Heart left ventricle (tissue), 16 donors: ENCODE measurements around the gene TRPC3. TPM values are rescaled to one million over a fixed set of nuclear protein-coding genes. Genes with fewer than 3 reads are reported as not detected.

Experiments used
- ATAC-seq, 4 donors: fragments of 200-7000 bp; cut with Tn5 transposase; one replicate each; pipeline ENCODE4 v1.9.1; 2020 to 2022; ENCODE audit warnings: moderate library complexity in 4 of 4, mild to moderate bottlenecking in 3 of 4, moderate number of reproducible peaks in 1 of 4
- DNase-seq, 5 donors: peaks; one replicate each; pipeline ENCODE4 v3.0.0-alpha.2; 2020
- H3K27ac ChIP-seq, 12 donors: fragments of 200-600 bp; sonication (generic) in 4 of 12; one replicate each; pipeline versions ENCODE4 v1.5.0 to v1.8.0; 2016 to 2022; ENCODE audit warnings: mild to moderate bottlenecking in 2 of 12
- H3K27me3 ChIP-seq, 9 donors: fragments of 200-600 bp; sonication (generic) in 2 of 9; one replicate each; pipeline versions ENCODE4 v1.5.1 to v1.8.0; 2016 to 2022; ENCODE audit warnings: mild to moderate bottlenecking in 3 of 9
- H3K36me3 ChIP-seq, 9 donors: fragments of 200-600 bp; sonication (generic) in 2 of 9; one replicate each; pipeline versions ENCODE4 v1.5.0 to v1.8.0; 2018 to 2022; ENCODE audit warnings: mild to moderate bottlenecking in 2 of 9
- H3K4me1 ChIP-seq, 12 donors: fragments of 200-600 bp; sonication (generic) in 4 of 12; one replicate each; pipeline versions ENCODE4 v1.5.0 to v1.8.0; 2016 to 2022; ENCODE audit warnings: mild to moderate bottlenecking in 3 of 12
- H3K4me3 ChIP-seq, 12 donors: fragments of 200-600 bp; sonication (generic) in 4 of 12; one replicate each; pipeline versions ENCODE4 v1.5.0 to v1.8.0; 2017 to 2022; ENCODE audit warnings: mild to moderate bottlenecking in 9 of 12, moderate library complexity in 4 of 12
- H3K9me3 ChIP-seq, 12 donors: fragments of 200-600 bp; sonication (generic) in 4 of 12; one replicate each; pipeline versions ENCODE4 v1.5.0 to v1.8.0; 2016 to 2022; ENCODE audit warnings: mild to moderate bottlenecking in 1 of 12
- POLR2A ChIP-seq, 2 donors: fragments of 450-650 bp; IDR thresholded peaks; one replicate each; pipeline ENCODE4 v1.6.1; 2017; ENCODE audit warnings: antibody characterized with exemption in 2 of 2, mild to moderate bottlenecking in 2 of 2, moderate library complexity in 2 of 2
- WGBS, 4 donors: extraction: QIAGEN DNeasy Blood & Tissue Kit in 2 of 4; methylation state at CpG; one replicate each; pipeline versions ENCODE4 v1.1.5 to v1.1.7; 2013 to 2018; 5-methylcytosine and 5-hydroxymethylcytosine counted together
- intact Hi-C, 10 donors: fragments of 100-400 bp; cut with DNase I; formaldehyde crosslinking; loops; one replicate each; pipeline versions ENCODE4 v1.11.1 to v1.14.2; 2022
- polyA plus RNA-seq, 2 donors: library from polyadenylated mRNA; stranded (reverse); fragments of 200-250 nt; gene quantifications; one replicate each; pipeline ENCODE4 v1.2.3, GENCODE V29; 2013
- total RNA-seq, 9 donors: library from RNA; depleted of rRNA in 2 of 9; stranded (reverse); fragments of >200 nt in 2 of 9; fragmentation: NEBNext Ultra II Directional in 3 of 9; extraction: Animal tissue kit (Norgen Biotek cat#: 25700) in 3 of 9; gene quantifications; one replicate each; pipeline versions ENCODE4 v1.1.0 to v1.2.4, GENCODE V29; 2016 to 2023
- TF ChIP-seq, protein P1 (sequence below), 12 donors: fragments of 200-600 bp; sonication (generic) in 4 of 12; IDR thresholded peaks; one replicate each; pipeline versions ENCODE4 v1.5.0 to v1.8.0; 2018 to 2022; ENCODE audit warnings: antibody characterized with exemption in 12 of 12, mild to moderate bottlenecking in 5 of 12
- donor health status: ischemic (EF 13 %, LVEDD 7.1; RV severe dilation, severe dysfunction).
- donor health status: healthy with polysubstance abuse.
- donor health status: DM: no; HTN: yes; CAD: no.
- donor health status: DM: no; HTN: no; CAD: no.
- donor health status: ischemic (EF 25% LVEDD 6.9; RV normal size, moderate dysfunction).
- donor health status: ischemic (EF 25% LVEDD 5.7; RV mildly dilated, moderate dysfunction).
- donor health status: healthy.
- donor health status: DM: yes; HTN: yes; CAD: no.
- donor health status: ischemic (EF 35%, LVEDD 5.7; RV mildly dilated, moderate dysfunction).
- donor health status: nonischemic (EF 11% LVEDD 7.7; RV severe dilation, severe dysfunction).
- donor health status: DM: yes; HTN: yes; CAD: no.
- donor health status: PGD.
- donor health status: ischemic (EF 29% LVEDD 5.4; RV normal size, mild dysfunction).
- donor health status: nonischemic (EF 23%, LVEDD 6.1; RV moderate dilation, normal function).

TRPC3 gene
- total and polyA plus RNA-seq, 11 donors: 0.06 to 0.29 (median 0.15) TPM; not detected in 1

DNA sequence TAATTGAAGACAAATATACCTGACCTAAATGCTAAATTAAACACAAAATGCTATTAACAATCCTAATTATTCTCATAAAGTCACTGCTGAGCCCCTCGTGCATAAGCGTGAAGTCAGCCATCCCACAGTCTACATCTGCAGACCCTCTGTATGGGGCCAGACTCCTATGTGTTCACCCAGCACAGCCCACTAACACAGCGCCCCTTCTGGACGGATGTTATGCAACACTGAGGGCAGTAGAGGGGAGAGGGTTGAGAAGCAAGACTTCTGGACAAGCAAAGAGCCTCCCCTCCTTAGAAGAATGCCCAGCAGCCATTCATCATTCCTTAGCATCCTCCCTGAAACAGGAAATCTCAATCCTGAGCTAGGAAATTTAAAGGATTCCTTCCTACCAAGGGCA lies 7.9 kb downstream of the TRPC3 start:
- no peak for DNase-seq
- ATAC-seq: no peak
- WGBS, 4 donors: 60 to 72% (median 68%) methylated on average over 4 of the region's 4 CpGs
- Histone ChIP-seq H3K27ac (no peak overlapping the region), H3K9me3 (no peaks in the 10 kb centered on the region), H3K4me1 (peaks cover 0 to 3% (median 0%) of the 10 kb centered on the region in 12 donors), H3K36me3 (no peaks in the 10 kb centered on the region), H3K4me3 (no peak overlapping the region), H3K27me3 (peaks cover 0 to 44% (median 15%) of the 10 kb centered on the region in 9 donors)
- intact Hi-C loops: loop anchor here in 1 of 10 donors (10.0 kb wide), 1 partner anchor 281 kb away; no protein-coding TSS in a partner anchor
- TF ChIP-seq, protein P1, sequence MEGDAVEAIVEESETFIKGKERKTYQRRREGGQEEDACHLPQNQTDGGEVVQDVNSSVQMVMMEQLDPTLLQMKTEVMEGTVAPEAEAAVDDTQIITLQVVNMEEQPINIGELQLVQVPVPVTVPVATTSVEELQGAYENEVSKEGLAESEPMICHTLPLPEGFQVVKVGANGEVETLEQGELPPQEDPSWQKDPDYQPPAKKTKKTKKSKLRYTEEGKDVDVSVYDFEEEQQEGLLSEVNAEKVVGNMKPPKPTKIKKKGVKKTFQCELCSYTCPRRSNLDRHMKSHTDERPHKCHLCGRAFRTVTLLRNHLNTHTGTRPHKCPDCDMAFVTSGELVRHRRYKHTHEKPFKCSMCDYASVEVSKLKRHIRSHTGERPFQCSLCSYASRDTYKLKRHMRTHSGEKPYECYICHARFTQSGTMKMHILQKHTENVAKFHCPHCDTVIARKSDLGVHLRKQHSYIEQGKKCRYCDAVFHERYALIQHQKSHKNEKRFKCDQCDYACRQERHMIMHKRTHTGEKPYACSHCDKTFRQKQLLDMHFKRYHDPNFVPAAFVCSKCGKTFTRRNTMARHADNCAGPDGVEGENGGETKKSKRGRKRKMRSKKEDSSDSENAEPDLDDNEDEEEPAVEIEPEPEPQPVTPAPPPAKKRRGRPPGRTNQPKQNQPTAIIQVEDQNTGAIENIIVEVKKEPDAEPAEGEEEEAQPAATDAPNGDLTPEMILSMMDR (IDR thresholded peaks at IDR 0.05): no peak
- TF ChIP-seq POLR2A (IDR thresholded peaks at IDR 0.05): no peak

DNA sequence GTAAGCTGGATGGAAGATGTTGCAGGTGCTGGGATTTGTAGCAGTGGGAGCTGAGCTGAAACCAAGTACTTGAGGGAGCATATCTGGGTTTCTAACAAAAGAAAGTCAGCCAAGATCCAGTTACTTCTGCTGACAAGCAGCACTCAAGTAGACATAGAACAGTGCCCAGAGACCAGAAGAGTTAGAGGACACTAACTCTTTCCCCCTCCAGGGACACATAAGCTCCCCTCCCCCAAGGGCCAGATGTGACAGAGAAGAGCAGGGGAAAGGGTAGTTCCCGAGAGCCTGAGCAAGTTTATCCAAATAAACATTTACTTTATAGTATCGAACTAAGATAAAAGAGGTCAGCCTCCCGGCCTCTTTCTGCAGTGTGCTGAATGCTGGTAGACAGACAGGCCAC lies 12.2 kb downstream of the TRPC3 start:
- 8 to 18% (median 14%) methylated on average over 3 of the region's 3 CpGs for WGBS, 4 donors

DNA sequence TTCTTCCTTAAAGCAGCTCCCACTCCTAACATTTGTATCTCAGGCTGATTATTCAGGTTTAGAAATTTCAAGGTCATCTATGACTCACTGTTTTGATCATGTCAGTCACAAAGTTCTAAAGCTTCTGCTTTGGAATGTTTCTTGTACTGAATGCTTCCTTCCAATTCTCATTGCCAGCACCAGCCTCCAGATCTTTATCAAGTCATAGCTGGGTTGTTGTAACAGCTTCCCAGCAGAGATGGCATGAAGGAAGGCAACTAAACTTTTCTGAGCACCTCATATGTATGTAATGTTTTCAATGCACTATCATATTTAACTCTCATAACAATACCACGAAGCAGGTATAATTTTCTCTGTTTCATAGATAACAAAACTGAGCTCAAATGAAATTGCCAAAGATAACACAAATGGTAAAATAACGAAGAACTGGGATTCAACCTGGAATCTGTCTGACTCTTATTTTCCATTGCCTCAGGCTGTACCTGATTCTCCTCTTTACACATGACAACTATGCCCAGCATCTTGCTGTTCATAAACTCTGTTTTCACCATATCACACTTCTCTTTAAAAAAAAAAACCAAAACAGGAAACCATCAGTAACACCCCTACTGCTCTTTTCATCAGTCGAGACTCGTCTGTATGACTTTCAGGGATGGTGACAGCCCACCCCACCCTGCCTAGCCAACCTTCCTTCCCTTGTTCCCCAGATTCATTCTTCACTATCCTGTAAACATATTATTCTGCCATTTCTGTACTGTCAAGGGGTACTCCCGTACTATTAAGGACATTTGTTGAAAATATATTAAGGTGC lies 13.4 kb downstream of the TRPC3 start:
- no peak overlapping the region for H3K27ac ChIP-seq
- WGBS, 4 donors: 47 to 65% (median 56%) methylated on average over 5 of the region's 5 CpGs
- ATAC-seq (no peak), DNase-seq (no peak)
- no peak overlapping the region for H3K4me3 ChIP-seq
- peaks cover 0 to 3% (median 0%) of the 10 kb centered on the region in 12 donors for H3K4me1 ChIP-seq
- intact Hi-C loops: no loop called here
- no peaks in the 10 kb centered on the region for H3K36me3 ChIP-seq
- no peak for TF ChIP-seq POLR2A (IDR thresholded peaks at IDR 0.05)
- TF ChIP-seq, protein P1 (IDR thresholded peaks at IDR 0.05): no peak
- no peaks in the 10 kb centered on the region for H3K9me3 ChIP-seq
- H3K27me3 ChIP-seq: peaks cover 0 to 28% (median 6%) of the 10 kb centered on the region in 9 donors

More for the DNA sequence above, 12.2 kb downstream of the TRPC3 start:
- DNase-seq (peak in 3 of 5 donors; percentile 21 to 41 (median 29)), ATAC-seq (peak in 1 of 4 donors; percentile 34)
- Histone ChIP-seq H3K4me3 (no peak overlapping the region), H3K4me1 (peaks cover 0 to 3% (median 0%) of the 10 kb centered on the region in 12 donors), H3K36me3 (no peaks in the 10 kb centered on the region), H3K27me3 (peaks cover 0 to 29% (median 14%) of the 10 kb centered on the region in 9 donors), H3K9me3 (no peaks in the 10 kb centered on the region), H3K27ac (no peak overlapping the region)
- TF ChIP-seq, protein P1 (IDR thresholded peaks at IDR 0.05): no peak
- no peak for TF ChIP-seq POLR2A (IDR thresholded peaks at IDR 0.05)
- intact Hi-C loops: loop anchor here in 1 of 10 donors (10.0 kb wide), 1 partner anchor 285 kb away; no protein-coding TSS in a partner anchor

DNA sequence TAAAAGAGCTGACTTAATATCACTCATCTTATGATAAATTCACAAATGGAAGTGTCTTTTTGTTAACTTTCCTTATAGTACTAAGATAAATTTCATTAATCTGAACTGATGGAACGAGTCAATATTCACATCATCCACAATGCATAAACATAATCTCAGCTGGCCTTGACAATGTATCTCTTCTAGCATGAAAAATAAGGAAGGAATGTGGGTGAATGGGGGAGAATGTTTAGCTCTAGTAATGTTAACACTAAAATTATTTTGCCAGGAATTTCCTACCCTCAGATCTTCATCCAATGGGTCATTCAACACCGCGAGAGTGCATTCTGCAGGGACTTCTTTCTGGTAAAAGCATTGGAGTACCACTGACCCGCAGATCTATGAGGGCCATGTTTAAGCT lies 15.8 kb downstream of the TRPC3 start:
- 61 to 80% (median 72%) methylated on average over 4 of the region's 4 CpGs for WGBS, 4 donors
- Histone ChIP-seq H3K36me3 (no peaks in the 10 kb centered on the region), H3K4me1 (peaks cover 0 to 3% (median 0%) of the 10 kb centered on the region in 12 donors), H3K9me3 (no peaks in the 10 kb centered on the region), H3K27me3 (peaks cover 0 to 44% (median 0%) of the 10 kb centered on the region in 9 donors), H3K4me3 (no peak overlapping the region), H3K27ac (no peak overlapping the region)
- DNase-seq: no peak
- intact Hi-C loops: no loop called here
- TF ChIP-seq, protein P1 (IDR thresholded peaks at IDR 0.05): no peak
- TF ChIP-seq POLR2A (IDR thresholded peaks at IDR 0.05): no peak
- no peak for ATAC-seq
